OCI-LY3 (cell line): ENCODE measurements around the gene SRPK2.
"Not testable (repeated sequence)": the region's sequence is repeated elsewhere in the genome, so short reads cannot be mapped to it uniquely, and the experiment has no call there.

Experiments
- EZH2phosphoT487 ChIP-seq: fragments of 200-600 bp; shearing (Covaris generic); IDR thresholded peaks from 2 replicates; pipeline ENCODE4 v1.6.1; 2018; ENCODE audit warnings: antibody characterized with exemption, mixed run types, low read depth
- TF ChIP-seq, protein P1 (sequence below): fragments of 200-600, 300-600 bp; sonication (generic); IDR thresholded peaks from 2 replicates; pipeline ENCODE4 v1.5.1; 2014; ENCODE audit warnings: antibody characterized with exemption, low read length, low read depth

DNA sequence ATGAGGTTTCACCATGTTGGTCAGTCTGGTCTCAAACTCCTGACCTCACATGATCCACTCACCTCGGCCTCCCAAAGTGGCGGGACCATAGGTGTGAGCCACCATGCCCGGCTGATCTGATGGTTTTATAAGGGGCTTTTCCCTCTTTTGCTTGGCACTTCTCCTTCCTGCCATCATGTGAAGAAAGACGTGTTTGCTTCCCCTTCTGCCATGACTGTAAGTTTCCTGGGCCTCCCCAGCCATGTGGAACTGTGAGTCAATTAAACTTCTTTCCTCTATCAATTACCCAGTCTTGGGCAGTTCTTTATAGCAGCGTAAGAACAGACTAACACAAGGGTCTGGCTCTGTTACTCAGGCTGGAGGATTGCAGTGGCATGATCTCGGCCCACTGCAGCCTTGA is 48.6 kb upstream of the SRPK2 start:
- TF ChIP-seq, protein P1, sequence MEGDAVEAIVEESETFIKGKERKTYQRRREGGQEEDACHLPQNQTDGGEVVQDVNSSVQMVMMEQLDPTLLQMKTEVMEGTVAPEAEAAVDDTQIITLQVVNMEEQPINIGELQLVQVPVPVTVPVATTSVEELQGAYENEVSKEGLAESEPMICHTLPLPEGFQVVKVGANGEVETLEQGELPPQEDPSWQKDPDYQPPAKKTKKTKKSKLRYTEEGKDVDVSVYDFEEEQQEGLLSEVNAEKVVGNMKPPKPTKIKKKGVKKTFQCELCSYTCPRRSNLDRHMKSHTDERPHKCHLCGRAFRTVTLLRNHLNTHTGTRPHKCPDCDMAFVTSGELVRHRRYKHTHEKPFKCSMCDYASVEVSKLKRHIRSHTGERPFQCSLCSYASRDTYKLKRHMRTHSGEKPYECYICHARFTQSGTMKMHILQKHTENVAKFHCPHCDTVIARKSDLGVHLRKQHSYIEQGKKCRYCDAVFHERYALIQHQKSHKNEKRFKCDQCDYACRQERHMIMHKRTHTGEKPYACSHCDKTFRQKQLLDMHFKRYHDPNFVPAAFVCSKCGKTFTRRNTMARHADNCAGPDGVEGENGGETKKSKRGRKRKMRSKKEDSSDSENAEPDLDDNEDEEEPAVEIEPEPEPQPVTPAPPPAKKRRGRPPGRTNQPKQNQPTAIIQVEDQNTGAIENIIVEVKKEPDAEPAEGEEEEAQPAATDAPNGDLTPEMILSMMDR: not testable (repeated sequence)
- TF ChIP-seq EZH2phosphoT487: not testable (repeated sequence)
